ENCODE data around the gene SIX1.

Gene SIX1

GRCh38 chr14:60602291-60602690 is 47.0 kb downstream of the SIX1 start:
- in situ Hi-C loops (cut with HindIII; ENCODE audit: low sequenced_read_pairs) = no loop called here
- H3K4me3 ChIP-seq (ENCODE audit: low read depth, low read length) = no peak overlapping the region
- no peak for DNase-seq (ENCODE audit: low read depth, low spot score)
- no peak for TF ChIP-seq CTCF (IDR thresholded peaks at IDR 0.05; ENCODE audit: low read depth, low read length)

- no peak overlapping the region for H3K4me3 ChIP-seq (ENCODE audit: low read depth, low read length)
- TF ChIP-seq CTCF (IDR thresholded peaks at IDR 0.05; ENCODE audit: low read depth, low read length) = no peak
- in situ Hi-C loops (cut with HindIII; ENCODE audit: low sequenced_read_pairs) = no loop called here
- no peak for DNase-seq (ENCODE audit: low read depth, low spot score)
These were observed 49.5 kb downstream of the SIX1 start for GRCh38 chr14:60599727-60600126.

GRCh38 chr14:60596139-60596538 is 53.1 kb downstream of the SIX1 start:
- no peak for TF ChIP-seq CTCF (IDR thresholded peaks at IDR 0.05; ENCODE audit: low read depth, low read length)
- in situ Hi-C loops (cut with HindIII; ENCODE audit: low sequenced_read_pairs) = no loop called here
- no peak overlapping the region for H3K4me3 ChIP-seq (ENCODE audit: low read depth, low read length)
- DNase-seq (ENCODE audit: low read depth, low spot score) = no peak

GRCh38 chr14:60594062-60594461 is 55.2 kb downstream of the SIX1 start:
- no peak overlapping the region for H3K4me3 ChIP-seq (ENCODE audit: low read depth, low read length)
- in situ Hi-C loops (cut with HindIII; ENCODE audit: low sequenced_read_pairs) = no loop called here
- no peak for TF ChIP-seq CTCF (IDR thresholded peaks at IDR 0.05; ENCODE audit: low read depth, low read length)
- no peak for DNase-seq (ENCODE audit: low read depth, low spot score)

Measured in astrocyte of the spinal cord (primary cell).